Immature natural killer cell (primary cell): Measurements from ENCODE around the gene TMEM184A. TPM values are rescaled to one million over a fixed set of nuclear protein-coding genes. Genes with fewer than 3 reads are reported as not detected.
"Not testable (repeated sequence)": the region's sequence is repeated elsewhere in the genome, so short reads cannot be mapped to it uniquely, and the experiment has no call there.

ENCODE experiments used
- DNase-seq, 3 donors: peaks; one replicate each; pipeline ENCODE4 v3.0.0; 2022; ENCODE audit warnings: mixed read lengths in 1 of 3
- H3K27ac Mint-ChIP-seq, 6 donors: one replicate each; pipeline ENCODE4 v1.8.0; 2020; ENCODE audit warnings: mixed read lengths in 6 of 6, mild to moderate bottlenecking in 5 of 6, inconsistent platforms in 4 of 6, moderate library complexity in 3 of 6
- H3K27me3 Mint-ChIP-seq, 3 donors: one replicate each; pipeline ENCODE4 v1.8.0; 2020 to 2021; ENCODE audit warnings: low read depth in 3 of 3, mild to moderate bottlenecking in 3 of 3, mixed read lengths in 3 of 3, moderate library complexity in 3 of 3, inconsistent platforms in 1 of 3
- H3K36me3 Mint-ChIP-seq, 3 donors: one replicate each; pipeline ENCODE4 v1.8.0; 2020; ENCODE audit warnings: mixed read lengths in 3 of 3, inconsistent platforms in 2 of 3, mild to moderate bottlenecking in 2 of 3
- H3K4me1 Mint-ChIP-seq, 2 donors: one replicate each; pipeline ENCODE4 v1.8.0; 2020; ENCODE audit warnings: inconsistent platforms in 2 of 2, mild to moderate bottlenecking in 2 of 2, mixed read lengths in 2 of 2, moderate library complexity in 1 of 2
- H3K4me3 Mint-ChIP-seq, 5 donors: one replicate each; pipeline ENCODE4 v1.8.0; 2020; ENCODE audit warnings: mild to moderate bottlenecking in 5 of 5, mixed read lengths in 5 of 5, inconsistent platforms in 3 of 5, moderate library complexity in 3 of 5
- H3K9me3 Mint-ChIP-seq, 6 donors: one replicate each; pipeline ENCODE4 v1.8.0; 2020; ENCODE audit warnings: mild to moderate bottlenecking in 6 of 6, mixed read lengths in 6 of 6, inconsistent platforms in 4 of 6, moderate library complexity in 3 of 6
- polyA plus RNA-seq, 3 donors: library from polyadenylated mRNA; unstranded; fragments of 300-500 nt; fragmentation: Illumina TruSeq; gene quantifications; one replicate each; pipeline ENCODE4 v1.2.3, GENCODE V29; 2021

Gene TMEM184A
- polyA plus RNA-seq, 3 donors from 2014 or later, result not detected

- Mint-ChIP-seq H3K27me3 (peaks cover 14 to 30% (median 18%) of the 10 kb centered on the region in 3 donors), H3K9me3 (no peaks in the 10 kb centered on the region), H3K27ac (peak overlapping the region; percentile 95 to 97 (median 96)), H3K36me3 (no peaks in the 10 kb centered on the region), H3K4me1 (peaks cover 30 to 37% of the 10 kb centered on the region in 2 donors), H3K4me3 (peak overlapping the region; percentile 87 to 92 (median 90))
- DNase-seq, result peak; percentile 54 to 58 (median 56)
These were observed 23.4 kb downstream of the TMEM184A start for GRCh38 chr7:1532456-1533254.

- Mint-ChIP-seq H3K36me3 (no peaks in the 10 kb centered on the region), H3K9me3 (no peaks in the 10 kb centered on the region)
These were observed 24.0 kb downstream of the TMEM184A start for GRCh38 chr7:1531979-1532455.

GRCh38 chr7:1531263-1531978 is 24.6 kb downstream of the TMEM184A start:
- H3K4me3 Mint-ChIP-seq, result peak overlapping the region; percentile 87 to 92 (median 90)
- H3K4me1 Mint-ChIP-seq, result peaks cover 27 to 36% of the 10 kb centered on the region in 2 donors
- DNase-seq, result peak; percentile 65 to 71 (median 70)
- H3K36me3 Mint-ChIP-seq, result no peaks in the 10 kb centered on the region
- peak overlapping the region; percentile 95 to 97 (median 96) for H3K27ac Mint-ChIP-seq
- peaks cover 14 to 29% (median 23%) of the 10 kb centered on the region in 3 donors for H3K27me3 Mint-ChIP-seq
- no peaks in the 10 kb centered on the region for H3K9me3 Mint-ChIP-seq

More at GRCh38 chr7:1531979-1532455, 24.0 kb downstream of the TMEM184A start:
- Mint-ChIP-seq H3K27me3 (peaks cover 14 to 30% (median 18%) of the 10 kb centered on the region in 3 donors), H3K27ac (peak overlapping the region; percentile 95 to 97 (median 96)), H3K4me3 (peak overlapping the region; percentile 87 to 92 (median 90)), H3K4me1 (peaks cover 30 to 37% of the 10 kb centered on the region in 2 donors)
- no peak for DNase-seq

GRCh38 chr7:1530946-1531262 is 25.1 kb downstream of the TMEM184A start:
- no peak overlapping the region for H3K4me3 Mint-ChIP-seq
- no peaks in the 10 kb centered on the region for H3K36me3 Mint-ChIP-seq
- H3K9me3 Mint-ChIP-seq, result no peaks in the 10 kb centered on the region
- no peak overlapping the region for H3K27ac Mint-ChIP-seq
- peaks cover 24 to 33% of the 10 kb centered on the region in 2 donors for H3K4me1 Mint-ChIP-seq
- peaks cover 13 to 28% (median 23%) of the 10 kb centered on the region in 3 donors for H3K27me3 Mint-ChIP-seq
- DNase-seq, result no peak

GRCh38 chr7:1529383-1530116 is 26.5 kb downstream of the TMEM184A start:
- Mint-ChIP-seq H3K27me3 (peaks cover 12 to 28% (median 23%) of the 10 kb centered on the region in 3 donors), H3K4me3 (peak overlapping the region; percentile 62 to 77 (median 72)), H3K27ac (peak overlapping the region in 5 of 6 donors; percentile 74 to 80 (median 80)), H3K36me3 (no peaks in the 10 kb centered on the region), H3K9me3 (no peaks in the 10 kb centered on the region), H3K4me1 (peaks cover 24 to 32% of the 10 kb centered on the region in 2 donors)
- no peak for DNase-seq

GRCh38 chr7:1526271-1526754 is 29.7 kb downstream of the TMEM184A start:
- no peaks in the 10 kb centered on the region for H3K9me3 Mint-ChIP-seq
- peaks cover 0 to 4% of the 10 kb centered on the region in 2 donors for H3K4me1 Mint-ChIP-seq
- DNase-seq, result no peak
- H3K4me3 Mint-ChIP-seq, result no peak overlapping the region
- H3K27ac Mint-ChIP-seq, result no peak overlapping the region
- H3K36me3 Mint-ChIP-seq, result no peaks in the 10 kb centered on the region
- peaks cover 3 to 15% (median 10%) of the 10 kb centered on the region in 3 donors for H3K27me3 Mint-ChIP-seq

- no peak overlapping the region for H3K4me3 Mint-ChIP-seq
- DNase-seq, result no peak
- peaks cover 3 to 15% (median 10%) of the 10 kb centered on the region in 3 donors for H3K27me3 Mint-ChIP-seq
- H3K9me3 Mint-ChIP-seq, result no peaks in the 10 kb centered on the region
- no peak overlapping the region for H3K27ac Mint-ChIP-seq
- peaks cover 0 to 4% of the 10 kb centered on the region in 2 donors for H3K4me1 Mint-ChIP-seq
- H3K36me3 Mint-ChIP-seq, result no peaks in the 10 kb centered on the region
These were observed 30.6 kb downstream of the TMEM184A start for GRCh38 chr7:1525409-1525808.

- Mint-ChIP-seq H3K27me3 (peaks cover 0 to 8% (median 5%) of the 10 kb centered on the region in 3 donors), H3K27ac (no peak overlapping the region), H3K4me3 (no peak overlapping the region), H3K36me3 (peaks cover 0 to 3% (median 0%) of the 10 kb centered on the region in 3 donors), H3K4me1 (no peaks in the 10 kb centered on the region), H3K9me3 (no peaks in the 10 kb centered on the region)
- DNase-seq, result no peak
These were observed 32.2 kb downstream of the TMEM184A start for GRCh38 chr7:1523844-1524243.

- Mint-ChIP-seq H3K9me3 (no peaks in the 10 kb centered on the region), H3K36me3 (peaks cover 0 to 3% (median 0%) of the 10 kb centered on the region in 3 donors), H3K4me1 (no peaks in the 10 kb centered on the region), H3K4me3 (no peak overlapping the region), H3K27ac (no peak overlapping the region), H3K27me3 (peaks cover 0 to 5% (median 5%) of the 10 kb centered on the region in 3 donors)
- DNase-seq, result no peak
These were observed 32.8 kb downstream of the TMEM184A start for GRCh38 chr7:1523208-1523607.

GRCh38 chr7:1521456-1521855 is 34.5 kb downstream of the TMEM184A start:
- H3K4me1 Mint-ChIP-seq, result no peaks in the 10 kb centered on the region
- H3K4me3 Mint-ChIP-seq, result no peak overlapping the region
- H3K9me3 Mint-ChIP-seq, result no peaks in the 10 kb centered on the region
- H3K27me3 Mint-ChIP-seq, result peaks cover 0 to 5% (median under 1%) of the 10 kb centered on the region in 3 donors
- peaks cover 0 to 3% (median 0%) of the 10 kb centered on the region in 3 donors for H3K36me3 Mint-ChIP-seq
- DNase-seq, result no peak
- H3K27ac Mint-ChIP-seq, result no peak overlapping the region

GRCh38 chr7:1520539-1521234 is 35.3 kb downstream of the TMEM184A start:
- H3K36me3 Mint-ChIP-seq, result peaks cover 0 to 3% (median 0%) of the 10 kb centered on the region in 3 donors
- no peak overlapping the region for H3K27ac Mint-ChIP-seq

GRCh38 chr7:1519322-1519922 is 36.6 kb downstream of the TMEM184A start:
- H3K27me3 Mint-ChIP-seq, H3K4me3 Mint-ChIP-seq, H3K27ac Mint-ChIP-seq, H3K36me3 Mint-ChIP-seq, DNase-seq, H3K4me1 Mint-ChIP-seq, H3K9me3 Mint-ChIP-seq: not testable (repeated sequence)

More at GRCh38 chr7:1520539-1521234, 35.3 kb downstream of the TMEM184A start:
- Mint-ChIP-seq H3K4me3 (no peak overlapping the region), H3K27me3 (peaks cover 0 to 5% (median 0%) of the 10 kb centered on the region in 3 donors), H3K9me3 (no peaks in the 10 kb centered on the region), H3K4me1 (no peaks in the 10 kb centered on the region)
- no peak for DNase-seq
